ENCODE measurements around the gene OR51D1.
A peak's percentile ranks its signal among the peaks of the same experiment; 100 is the strongest.

The OR51D1 gene, protein sequence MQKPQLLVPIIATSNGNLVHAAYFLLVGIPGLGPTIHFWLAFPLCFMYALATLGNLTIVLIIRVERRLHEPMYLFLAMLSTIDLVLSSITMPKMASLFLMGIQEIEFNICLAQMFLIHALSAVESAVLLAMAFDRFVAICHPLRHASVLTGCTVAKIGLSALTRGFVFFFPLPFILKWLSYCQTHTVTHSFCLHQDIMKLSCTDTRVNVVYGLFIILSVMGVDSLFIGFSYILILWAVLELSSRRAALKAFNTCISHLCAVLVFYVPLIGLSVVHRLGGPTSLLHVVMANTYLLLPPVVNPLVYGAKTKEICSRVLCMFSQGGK

DNA sequence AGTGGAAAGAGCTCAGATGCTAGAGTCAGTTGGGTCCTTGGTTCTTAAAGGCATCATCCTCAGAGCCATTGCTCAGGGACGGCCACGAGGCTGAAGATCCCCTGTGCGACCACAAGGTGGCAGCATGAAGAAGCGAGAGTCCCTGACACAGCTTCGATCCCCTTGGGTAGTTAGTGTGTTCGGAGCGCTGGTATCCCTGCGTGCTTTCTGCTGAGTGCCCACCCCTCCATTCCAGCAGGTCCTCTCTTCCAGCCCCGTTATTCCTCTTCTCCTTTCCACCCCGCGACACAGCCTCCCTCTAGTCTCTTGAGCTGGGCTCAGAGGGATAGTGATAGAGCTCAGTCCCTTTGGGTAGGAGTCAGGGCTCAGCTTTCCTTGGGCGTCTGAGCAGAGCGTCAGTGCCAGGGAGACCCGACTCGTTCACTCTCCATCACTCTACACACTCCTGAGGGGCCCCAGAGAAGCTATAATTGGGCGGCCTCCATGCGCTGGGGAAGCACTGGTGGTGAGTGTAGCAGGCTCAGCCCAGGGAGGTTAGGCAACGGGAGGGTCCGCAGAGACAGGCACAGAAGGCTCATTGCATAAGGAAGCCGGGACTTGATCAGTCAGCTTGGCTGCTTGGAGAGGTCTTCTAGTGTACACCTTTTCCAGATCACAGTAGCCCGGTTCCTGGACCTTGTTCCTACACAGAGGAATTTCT lies at the start of gene OR51D1:
Gene OR51D1, plus strand, starts transcription at position 516 of the 700 bp plus-strand sequence. CDS start 2,314 bp downstream, outside the sequence.
- peak; percentile 48 to 61 (median 56) for DNase-seq (ENCODE audit: low read depth in 2 of 3, low spot score in 1 of 3)

DNA sequence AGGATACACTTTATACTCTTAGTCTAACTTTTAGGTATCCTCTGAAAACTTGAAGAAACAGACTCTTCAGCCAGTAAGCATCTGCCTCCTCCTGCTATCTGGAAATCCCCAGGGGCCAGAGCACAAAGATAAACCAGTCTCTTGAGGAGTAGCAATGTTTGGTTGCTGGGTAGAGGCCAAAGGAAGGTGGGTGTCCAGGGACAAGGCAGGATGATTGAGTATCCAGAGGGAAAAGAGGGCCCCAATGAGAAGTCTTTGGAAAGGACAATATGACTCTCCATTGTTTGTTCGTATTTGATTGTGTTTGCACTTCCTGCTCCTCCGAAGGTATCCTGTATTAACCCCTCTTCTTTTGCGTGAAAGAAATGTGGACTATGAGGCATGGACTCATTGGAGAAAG lies 48.3 kb upstream of the OR51D1 start:
- no peak for DNase-seq (ENCODE audit: low read depth in 2 of 3, low spot score in 1 of 3)

DNA sequence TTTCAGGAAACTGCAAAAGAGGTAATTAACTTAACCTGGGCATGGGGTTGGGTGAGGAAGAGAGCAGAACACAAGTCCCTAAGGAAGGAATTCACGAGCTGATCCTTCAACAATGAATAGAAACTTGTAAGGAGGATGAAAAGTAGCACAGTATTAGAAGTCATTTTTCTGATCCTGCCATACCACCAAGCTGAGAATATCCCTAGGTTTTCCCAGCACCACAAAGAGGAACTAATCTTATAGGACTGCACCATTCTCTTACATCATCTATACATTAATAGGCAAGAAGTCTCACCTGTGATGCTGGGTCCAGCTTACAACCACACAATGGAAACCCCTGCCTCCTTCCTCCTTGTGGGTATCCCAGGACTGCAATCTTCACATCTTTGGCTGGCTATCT lies 43.5 kb upstream of the OR51D1 start, which contains the start of gene OR52I1:
Gene OR52I1, plus strand, starts transcription at position 301 of the 400 bp plus-strand sequence. Its CDS starts 0 bp downstream, at position 301.
- no peak for DNase-seq (ENCODE audit: low read depth in 2 of 3, low spot score in 1 of 3)

DNA sequence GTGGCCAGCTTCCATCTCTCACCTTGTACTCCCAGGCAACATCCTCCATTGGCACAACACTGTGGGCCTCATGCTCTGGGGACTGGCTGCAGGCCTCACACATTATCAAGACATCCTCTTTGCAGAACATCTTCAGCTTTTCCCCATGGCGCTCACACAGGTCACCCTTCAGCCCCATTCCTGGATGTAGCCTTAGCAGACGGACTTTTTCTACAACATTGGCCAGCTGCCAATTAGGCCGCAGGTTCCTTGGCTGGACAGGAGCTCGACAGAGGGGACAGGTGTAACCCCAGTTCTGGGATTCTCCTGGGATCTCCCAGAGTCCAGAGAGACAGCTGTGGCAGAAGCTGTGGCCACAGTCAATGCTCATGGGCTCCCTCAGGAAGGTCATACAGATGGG lies 32.2 kb upstream of the OR51D1 start:
- no peak for DNase-seq (ENCODE audit: low read depth in 2 of 3, low spot score in 1 of 3)

DNA sequence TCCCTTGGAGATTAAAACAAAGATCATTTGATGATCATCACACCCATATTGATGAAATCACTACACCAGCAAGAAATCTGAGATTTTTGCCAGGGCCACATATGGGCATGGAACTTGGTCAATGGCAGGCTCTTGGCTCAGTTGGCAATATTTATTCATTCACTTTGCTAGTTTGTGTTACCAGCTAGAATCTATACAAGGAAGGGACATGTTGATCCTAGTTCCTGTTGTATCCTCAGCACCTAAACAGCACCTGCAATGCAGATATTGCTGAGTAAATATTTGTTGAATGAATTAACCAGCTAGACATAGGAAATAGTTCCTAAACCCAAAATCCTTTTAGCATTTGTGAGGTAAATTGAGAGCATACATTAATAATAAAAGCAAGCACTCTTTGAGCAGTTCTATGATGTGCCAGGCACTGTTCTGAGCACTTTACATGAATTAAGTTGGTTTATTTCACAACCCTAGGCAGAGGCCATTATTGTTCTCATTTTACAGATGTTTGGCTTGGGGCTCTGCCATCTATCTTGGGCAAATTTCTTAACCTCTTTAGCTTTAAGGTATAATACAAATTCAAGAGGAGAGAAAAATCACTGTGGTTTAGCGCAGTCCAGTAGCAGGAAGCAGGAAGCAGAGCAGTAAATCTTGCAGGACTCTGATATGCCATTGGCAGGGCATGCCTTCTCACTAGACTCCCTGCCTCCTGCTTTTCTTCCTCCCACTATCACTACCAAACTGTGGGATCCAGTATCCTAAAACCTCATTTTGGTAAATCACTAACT lies 30.9 kb upstream of the OR51D1 start:
- DNase-seq (ENCODE audit: low read depth in 2 of 3, low spot score in 1 of 3), result no peak

DNA sequence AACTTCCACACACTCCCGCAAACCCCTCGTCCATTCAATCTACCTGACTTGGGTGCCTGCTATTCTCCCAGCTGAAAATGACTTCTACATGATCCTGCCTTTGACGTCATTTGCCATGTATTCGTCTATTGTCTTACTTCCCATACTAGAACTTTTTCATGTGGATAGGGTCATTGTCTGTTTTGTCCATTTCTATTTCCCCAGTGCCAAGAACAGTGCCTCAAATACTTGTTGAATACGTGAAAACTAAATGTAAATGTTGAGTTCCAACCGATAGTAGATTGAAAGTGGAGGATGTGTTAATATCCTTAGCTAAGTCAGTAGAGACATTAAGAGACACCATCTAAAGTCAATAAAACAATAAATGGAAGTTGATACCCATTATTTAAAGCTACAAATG lies 30.2 kb upstream of the OR51D1 start:
- no peak for DNase-seq (ENCODE audit: low read depth in 2 of 3, low spot score in 1 of 3)

DNA sequence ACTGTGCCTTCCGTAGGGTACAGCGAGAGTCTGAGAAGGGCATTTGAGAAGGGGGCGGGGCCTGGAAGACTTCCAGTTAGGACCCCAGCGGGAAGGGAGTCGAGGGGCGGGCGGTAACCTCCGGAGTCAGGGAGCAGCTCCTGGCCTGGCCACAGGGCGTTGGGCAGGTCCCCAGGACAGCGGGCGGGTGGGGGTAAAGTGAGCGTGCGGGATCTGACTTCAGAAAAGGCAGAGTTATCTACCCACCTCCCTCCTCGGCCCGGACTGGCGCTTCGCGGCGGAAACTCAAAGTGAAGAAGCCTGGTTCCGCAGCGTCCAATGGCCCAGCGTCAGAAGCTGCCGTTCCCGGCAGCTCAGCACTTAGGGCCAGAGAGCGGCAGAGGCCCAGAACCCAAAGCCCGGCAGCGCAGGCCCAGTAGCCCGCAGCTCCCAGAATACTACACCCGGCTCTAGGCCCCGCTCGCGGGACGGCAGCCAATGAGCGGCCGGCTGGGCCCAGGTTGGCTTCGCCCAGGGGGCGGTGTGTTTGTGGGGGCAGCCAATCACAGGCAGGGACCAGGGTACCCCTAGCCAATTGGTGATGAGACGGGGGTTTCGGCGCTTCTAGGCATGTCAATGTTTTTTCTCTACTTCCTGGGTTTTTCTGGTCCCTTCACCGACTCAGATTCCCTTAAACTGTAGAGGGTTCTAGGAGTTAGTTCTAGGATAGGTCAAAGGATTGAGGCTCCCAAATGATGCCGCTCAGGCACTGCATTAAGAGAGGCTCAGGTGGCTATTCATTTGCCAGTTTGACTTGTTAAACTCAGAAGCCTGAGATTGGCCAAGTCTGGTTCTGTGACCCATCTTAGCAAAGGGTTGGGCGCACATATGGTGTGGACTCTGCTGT lies 29.3 kb upstream of the OR51D1 start, which contains the start of gene TRIM68:
Gene TRIM68, minus strand, starts transcription at position 451 of the 886 bp plus-strand sequence. CDS start 2,727 bp downstream, outside the sequence.
- DNase-seq (ENCODE audit: low read depth in 2 of 3, low spot score in 1 of 3), result peak; percentile 84 to 91 (median 90)

DNA sequence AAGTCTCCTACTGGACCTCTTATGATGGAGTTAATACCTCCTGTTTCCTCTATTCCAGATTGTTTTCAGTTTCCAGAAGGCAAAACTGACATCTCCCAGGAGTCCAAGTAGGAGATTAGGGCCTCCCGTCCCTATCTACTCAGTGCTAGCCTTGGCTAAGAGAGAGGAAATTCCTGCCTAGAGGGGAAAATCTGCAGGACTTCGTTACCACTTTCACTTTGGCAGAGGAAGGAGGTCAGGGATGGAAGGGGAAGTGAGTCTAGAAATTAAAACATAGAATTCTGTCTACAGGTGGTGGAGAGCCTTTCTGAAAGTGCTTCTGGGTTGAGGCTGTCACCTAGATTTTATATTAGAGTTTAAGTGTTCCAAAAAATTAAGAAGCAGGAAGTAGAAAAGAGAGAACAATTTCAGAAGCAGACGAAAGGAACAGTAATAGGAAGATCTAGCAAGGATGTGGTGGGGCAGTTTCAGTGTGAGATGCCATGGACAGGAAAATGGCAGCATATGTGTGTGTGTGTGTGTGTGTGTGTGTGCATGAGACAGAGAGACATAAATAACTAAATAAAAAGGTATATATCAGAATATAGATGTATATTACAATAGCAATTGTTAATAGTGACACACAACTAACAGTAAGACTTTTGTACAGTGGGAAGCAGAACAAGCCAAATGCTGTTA lies 26.9 kb upstream of the OR51D1 start:
- peak in 1 of 3 donors; percentile 22 for DNase-seq (ENCODE audit: low read depth in 2 of 3, low spot score in 1 of 3)

DNA sequence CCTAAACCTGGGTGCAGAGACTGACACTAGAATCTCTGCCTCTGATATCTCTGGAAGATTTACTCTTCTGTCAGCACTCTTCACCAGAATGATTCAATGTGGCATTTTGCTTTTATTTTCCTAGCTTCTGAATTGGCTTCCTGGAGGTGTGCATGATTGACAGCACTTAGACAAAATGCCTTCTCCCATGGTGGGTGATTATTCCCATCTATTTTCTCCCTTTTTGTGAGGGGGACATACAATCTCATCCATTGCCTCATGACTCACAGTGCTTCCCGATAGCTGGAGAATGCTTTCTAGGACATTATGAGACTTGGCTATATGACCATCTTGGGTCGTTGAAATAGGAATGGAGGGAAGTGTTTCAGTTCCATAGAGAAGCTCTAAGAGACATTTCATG lies 25.3 kb upstream of the OR51D1 start:
- no peak for DNase-seq (ENCODE audit: low read depth in 2 of 3, low spot score in 1 of 3)

DNA sequence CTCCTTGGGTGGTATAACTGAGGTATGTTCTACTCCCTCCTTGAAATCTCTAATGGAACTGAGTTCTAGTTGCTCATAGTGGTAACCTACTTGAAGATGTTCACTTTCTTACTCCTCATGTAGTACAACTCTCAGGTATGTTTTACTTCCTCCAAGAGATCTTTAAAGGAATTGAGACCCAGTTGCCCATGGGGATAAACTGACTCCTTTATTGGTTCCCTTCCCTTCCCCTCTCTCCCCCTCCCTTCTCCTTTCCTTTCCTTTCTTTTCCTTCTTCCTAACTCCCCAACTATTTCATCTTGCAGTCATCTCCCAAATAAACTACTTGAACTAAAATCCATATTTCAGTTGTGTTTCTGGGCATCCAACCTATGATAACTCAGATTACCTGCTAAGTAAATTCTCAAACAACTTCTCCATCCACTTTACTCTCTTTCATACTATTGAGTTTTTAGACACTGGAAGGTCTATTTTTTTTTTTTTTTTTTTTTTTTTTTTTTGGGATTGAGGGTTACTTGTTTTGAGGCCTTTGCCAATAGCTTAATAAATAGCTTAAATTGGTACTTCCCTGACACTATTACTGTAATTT lies 21.3 kb upstream of the OR51D1 start:
- DNase-seq (ENCODE audit: low read depth in 2 of 3, low spot score in 1 of 3), result no peak

DNA sequence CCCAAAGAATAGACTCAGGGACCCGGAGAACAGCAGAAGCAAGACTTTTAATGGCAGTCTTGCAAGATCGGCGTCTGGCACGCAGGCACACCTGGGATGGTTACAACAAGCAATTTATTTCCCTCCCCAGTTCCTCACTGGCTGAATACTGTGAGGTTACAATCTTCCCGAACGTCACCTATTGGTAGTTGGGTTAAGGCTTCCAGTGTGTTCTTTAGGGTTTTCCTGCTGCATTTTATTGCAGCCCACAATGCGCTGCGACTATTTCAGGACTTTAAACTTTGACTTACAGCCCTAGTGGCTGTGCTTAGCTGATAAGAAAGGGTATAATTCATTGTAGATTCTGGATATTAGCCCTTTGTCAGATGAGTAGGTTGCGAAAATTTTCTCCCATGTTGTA lies 17.8 kb upstream of the OR51D1 start:
- no peak for DNase-seq (ENCODE audit: low read depth in 2 of 3, low spot score in 1 of 3)

DNA sequence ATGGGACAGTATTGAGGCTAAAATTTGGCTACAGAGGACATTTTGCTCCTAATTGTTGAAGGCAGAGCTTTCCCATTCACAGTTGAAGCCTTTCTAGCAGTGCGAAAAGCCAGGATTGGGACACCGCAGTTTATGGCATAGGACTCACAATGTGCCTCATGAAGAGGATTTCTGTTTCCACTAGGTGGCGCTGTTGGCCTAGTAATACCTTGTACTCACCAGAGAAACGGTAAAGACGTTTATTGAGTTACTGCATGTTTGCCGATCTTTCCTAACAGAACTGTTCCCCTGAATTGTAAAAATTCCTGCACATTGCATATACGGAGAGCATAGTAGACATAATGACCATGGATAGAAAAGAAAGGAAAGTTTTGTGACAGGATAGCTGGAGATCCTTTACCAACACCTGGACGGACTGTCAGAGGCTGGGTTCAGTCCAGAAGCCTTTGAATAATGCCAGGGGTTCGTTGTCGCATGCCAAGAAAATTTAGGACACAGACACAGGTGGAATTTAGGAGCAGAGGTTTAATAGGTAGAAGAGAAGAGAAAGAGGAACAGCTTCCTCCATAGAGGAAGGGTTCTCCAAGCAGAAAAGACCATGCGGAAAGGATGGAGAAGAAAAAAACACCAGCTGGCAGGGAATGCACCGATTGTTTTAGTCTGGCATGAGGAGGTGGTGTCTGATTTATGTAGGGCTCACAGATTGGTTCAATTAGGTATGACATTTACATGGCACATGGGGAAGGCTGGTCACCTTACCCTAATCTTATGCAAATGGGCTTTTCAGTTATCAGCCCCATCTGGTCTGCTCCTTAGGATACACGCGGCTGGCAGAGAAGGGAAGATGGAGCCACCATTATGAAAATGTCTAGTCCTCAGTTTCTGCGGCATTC lies 10.8 kb upstream of the OR51D1 start:
- peak in 2 of 3 donors; percentile 40 to 57 for DNase-seq (ENCODE audit: low read depth in 2 of 3, low spot score in 1 of 3)

DNA sequence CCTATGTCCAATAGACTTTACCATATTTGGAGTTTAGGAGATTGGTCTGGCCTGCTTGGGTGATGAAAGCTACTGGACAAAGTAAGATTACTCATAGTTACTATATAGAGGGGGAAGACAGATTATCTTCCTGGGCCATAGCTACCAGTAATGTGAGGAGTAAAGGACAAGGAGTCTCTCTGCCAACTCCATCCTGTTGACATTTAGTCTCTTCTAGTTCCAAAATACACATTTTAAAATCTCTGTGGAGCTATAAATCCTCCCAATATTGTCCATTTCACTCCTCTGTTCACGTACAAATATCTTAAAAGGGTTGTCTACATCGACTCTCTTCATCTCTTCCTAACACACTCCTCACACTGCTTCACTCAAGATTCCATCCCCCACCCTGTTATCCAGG lies 1.1 kb upstream of the OR51D1 start:
- no peak for DNase-seq (ENCODE audit: low read depth in 2 of 3, low spot score in 1 of 3)

DNA sequence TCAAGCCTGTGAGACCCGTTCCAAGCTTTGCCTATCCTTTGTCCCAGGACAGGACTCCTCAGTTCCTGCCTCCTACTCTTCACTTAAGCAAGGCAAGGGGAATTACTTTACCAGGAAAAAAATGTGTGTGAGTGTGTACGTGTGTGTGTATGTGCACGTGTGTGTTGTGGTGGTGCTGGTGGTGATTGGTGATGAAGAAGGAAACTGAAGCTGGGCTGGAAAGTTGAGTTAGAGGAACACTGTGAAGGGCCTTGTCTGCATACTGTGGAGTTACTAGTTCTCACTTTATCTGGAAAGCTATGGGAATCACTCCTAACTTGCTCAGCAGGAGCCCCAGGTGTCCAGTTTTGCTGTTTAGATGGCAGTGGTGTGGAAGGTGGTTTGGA lies 378 bp downstream of the OR51D1 start:
- DNase-seq (ENCODE audit: low read depth in 2 of 3, low spot score in 1 of 3), result no peak

DNA sequence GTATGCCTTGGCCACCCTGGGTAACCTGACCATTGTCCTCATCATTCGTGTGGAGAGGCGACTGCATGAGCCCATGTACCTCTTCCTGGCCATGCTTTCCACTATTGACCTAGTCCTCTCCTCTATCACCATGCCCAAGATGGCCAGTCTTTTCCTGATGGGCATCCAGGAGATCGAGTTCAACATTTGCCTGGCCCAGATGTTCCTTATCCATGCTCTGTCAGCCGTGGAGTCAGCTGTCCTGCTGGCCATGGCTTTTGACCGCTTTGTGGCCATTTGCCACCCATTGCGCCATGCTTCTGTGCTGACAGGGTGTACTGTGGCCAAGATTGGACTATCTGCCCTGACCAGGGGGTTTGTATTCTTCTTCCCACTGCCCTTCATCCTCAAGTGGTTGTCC lies 2.7 kb downstream of the OR51D1 start:
- DNase-seq (ENCODE audit: low read depth in 2 of 3, low spot score in 1 of 3), result no peak

DNA sequence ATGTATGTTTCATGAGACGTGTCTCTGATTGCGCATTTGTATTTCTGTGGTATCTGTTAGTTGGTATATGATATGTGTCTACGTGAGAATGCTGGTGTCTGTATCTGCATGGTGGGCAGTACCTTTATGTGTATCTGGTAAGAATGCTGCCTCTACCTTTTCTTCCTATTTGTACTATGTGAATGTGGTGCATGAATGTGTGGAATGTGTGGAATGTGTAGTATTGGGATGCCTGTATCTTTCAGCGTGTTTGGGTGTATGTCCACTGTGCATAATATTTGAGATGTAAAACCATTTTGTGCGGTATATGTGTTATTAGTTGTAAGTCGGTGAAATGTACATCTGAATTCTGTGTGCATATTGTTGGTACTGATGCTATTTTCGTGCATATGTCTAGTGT lies 4.2 kb downstream of the OR51D1 start:
- no peak for DNase-seq (ENCODE audit: low read depth in 2 of 3, low spot score in 1 of 3)

DNA sequence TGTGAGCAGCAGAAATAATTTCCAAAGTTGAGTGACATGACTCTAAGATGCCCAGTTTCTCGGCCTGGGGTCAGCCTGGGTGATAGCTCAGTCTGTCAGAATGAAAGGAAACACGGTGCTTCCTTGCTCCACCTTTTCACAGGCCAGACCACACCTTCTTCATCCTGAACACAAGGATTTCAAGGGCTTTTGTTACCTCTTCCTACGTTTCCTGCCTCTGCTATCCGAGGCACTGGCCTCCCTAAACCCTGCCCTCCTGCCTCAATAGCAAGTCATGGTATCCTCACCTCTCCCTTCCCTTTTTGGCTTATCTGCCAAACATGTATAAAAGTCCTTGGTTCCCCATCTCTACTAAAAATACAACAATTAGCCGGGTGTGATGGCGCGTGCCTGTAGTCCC lies 4.8 kb downstream of the OR51D1 start:
- DNase-seq (ENCODE audit: low read depth in 2 of 3, low spot score in 1 of 3), result no peak

DNA sequence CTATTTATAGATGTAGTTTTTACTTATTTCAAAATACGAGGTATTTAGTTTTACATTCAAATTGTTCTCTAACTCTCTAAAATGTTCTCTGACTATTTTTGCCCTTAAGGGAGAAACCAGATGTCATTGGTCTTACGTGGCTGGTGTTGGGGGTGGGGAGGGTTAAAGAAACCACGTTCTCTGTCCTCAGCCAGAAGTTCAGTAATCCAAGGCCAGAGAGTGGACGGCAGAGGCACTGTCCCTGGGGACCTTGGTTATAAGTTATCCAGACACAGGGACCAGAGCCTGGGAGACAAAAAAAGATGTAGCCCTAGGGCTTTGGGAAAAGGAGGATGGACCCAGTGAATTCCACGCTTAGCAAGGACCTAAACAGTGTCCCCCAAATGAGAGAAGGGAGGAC lies 5.8 kb downstream of the OR51D1 start:
- DNase-seq (ENCODE audit: low read depth in 2 of 3, low spot score in 1 of 3), result no peak

DNA sequence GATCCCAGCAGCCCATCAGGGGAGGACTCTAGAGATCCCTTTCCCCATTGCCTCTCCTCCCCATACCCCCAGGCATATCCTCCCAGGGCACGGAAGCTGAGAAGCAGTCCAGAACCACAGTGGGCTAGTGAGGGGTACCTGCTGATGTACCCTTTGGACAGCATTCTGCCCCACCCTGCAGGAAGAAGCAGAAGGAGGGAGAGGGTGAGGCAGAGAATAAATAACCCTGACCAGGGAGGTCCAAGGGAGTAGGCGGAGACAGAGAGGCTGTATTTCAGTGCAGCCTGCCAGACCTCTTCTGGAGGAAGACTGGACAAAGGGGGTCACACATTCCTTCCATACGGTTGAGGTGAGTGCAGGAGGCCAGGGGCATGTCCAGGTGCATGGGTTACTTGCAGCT lies 6.4 kb downstream of the OR51D1 start, which contains the start of gene OR51E1:
Gene OR51E1, plus strand, starts transcription at position 301 of the 400 bp plus-strand sequence. CDS start 8,545 bp downstream, outside the sequence.
- DNase-seq (ENCODE audit: low read depth in 2 of 3, low spot score in 1 of 3), result no peak
